BLaER1 (cell line): ENCODE results near the gene MBD3.
"Not testable (repeated sequence)": the region's sequence is repeated elsewhere in the genome, so short reads cannot be mapped to it uniquely, and the experiment has no call there.

Experiments used
- H3K27ac ChIP-seq: shearing (Covaris generic); formaldehyde crosslinking; 2 replicates; pipeline ENCODE4 v1.8.1; 2022
- H3K27me3 ChIP-seq: shearing (Covaris generic); formaldehyde crosslinking; 2 replicates; pipeline ENCODE4 v1.8.1; 2022
- H3K36me3 ChIP-seq: shearing (Covaris generic); formaldehyde crosslinking; 2 replicates; pipeline ENCODE4 v1.8.1; 2022
- H3K4me1 ChIP-seq: shearing (Covaris generic); formaldehyde crosslinking; 2 replicates; pipeline ENCODE4 v1.8.1; 2022
- H3K4me2 ChIP-seq: shearing (Covaris generic); formaldehyde crosslinking; 2 replicates; pipeline ENCODE4 v1.8.1; 2022
- H3K4me3 ChIP-seq: shearing (Covaris generic); formaldehyde crosslinking; 2 replicates; pipeline ENCODE4 v1.8.1; 2022
- H3K9ac ChIP-seq: shearing (Covaris generic); formaldehyde crosslinking; 2 replicates; pipeline ENCODE4 v1.8.1; 2022
- H3K9me3 ChIP-seq: shearing (Covaris generic); formaldehyde crosslinking; 2 replicates; pipeline ENCODE4 v1.8.1; 2022
- H4K20me1 ChIP-seq: shearing (Covaris generic); formaldehyde crosslinking; 2 replicates; pipeline ENCODE4 v1.8.1; 2022
- Cebpa-rat ChIP-seq: shearing (Covaris generic); IDR thresholded peaks from 2 replicates; pipeline ENCODE4 v1.8.1; 2022

MBD3 gene

GRCh38 chr19:1551068-1552040 lies 41.3 kb downstream of the MBD3 start:
- H3K27ac ChIP-seq, result no peak overlapping the region
- H3K36me3 ChIP-seq, result peaks cover 39% of the 10 kb centered on the region
- H4K20me1 ChIP-seq, result peaks cover 40% of the 10 kb centered on the region
- peaks cover 3% of the 10 kb centered on the region for H3K4me1 ChIP-seq
- H3K4me2 ChIP-seq, result no peak overlapping the region
- no peak overlapping the region for H3K4me3 ChIP-seq
- TF ChIP-seq Cebpa-rat, result no peak
- peaks cover 12% of the 10 kb centered on the region; the same call in 1 of the 2 replicates for H3K9me3 ChIP-seq
- H3K9ac ChIP-seq, result no peak overlapping the region
- H3K27me3 ChIP-seq, result no peaks in the 10 kb centered on the region

GRCh38 chr19:1549332-1549945 lies 43.2 kb downstream of the MBD3 start:
- Histone ChIP-seq H3K9ac (no peak overlapping the region), H4K20me1 (peaks cover 28% of the 10 kb centered on the region), H3K27ac (no peak overlapping the region), H3K9me3 (peaks cover 12% of the 10 kb centered on the region; the same call in 1 of the 2 replicates), H3K27me3 (no peaks in the 10 kb centered on the region), H3K4me3 (no peak overlapping the region), H3K4me1 (peaks cover 8% of the 10 kb centered on the region), H3K4me2 (no peak overlapping the region), H3K36me3 (peaks cover 25% of the 10 kb centered on the region)
- TF ChIP-seq Cebpa-rat, result no peak

DNA sequence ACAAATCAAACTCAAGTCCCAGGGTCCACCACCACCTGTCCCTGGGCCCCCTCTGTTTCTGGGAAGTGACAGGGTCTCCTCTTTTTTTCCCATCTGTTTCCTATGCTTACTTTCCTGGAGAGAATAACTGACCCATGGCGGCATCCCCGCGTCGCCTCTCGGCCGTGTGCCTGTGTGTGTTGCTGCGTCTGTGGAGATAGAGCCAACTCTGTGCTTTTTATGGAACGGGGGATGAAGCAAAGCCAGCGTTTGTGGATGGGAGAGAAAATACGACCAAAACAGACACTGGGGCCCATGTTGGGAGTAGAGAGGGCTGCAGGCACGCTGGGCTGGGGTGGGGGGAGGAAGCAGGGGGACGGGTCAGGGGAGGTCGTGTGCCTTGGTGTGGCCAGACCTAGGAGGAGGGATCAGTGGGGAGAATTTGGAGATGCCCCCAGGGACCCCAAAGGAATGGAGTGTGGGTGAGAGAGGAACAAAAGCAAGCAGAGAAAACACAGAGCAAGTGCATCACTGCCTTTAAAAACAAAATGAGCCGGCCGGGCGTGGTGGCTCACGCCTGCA lies 52.2 kb downstream of the MBD3 start:
- H4K20me1 ChIP-seq, result no peaks in the 10 kb centered on the region
- H3K9ac ChIP-seq, result no peak overlapping the region
- H3K4me2 ChIP-seq, result peak overlapping the region; percentile 26; the same call in 1 of the 2 replicates
- H3K27me3 ChIP-seq, result no peaks in the 10 kb centered on the region
- TF ChIP-seq Cebpa-rat, result no peak
- no peak overlapping the region for H3K4me3 ChIP-seq
- H3K4me1 ChIP-seq, result peaks cover 29% of the 10 kb centered on the region
- H3K36me3 ChIP-seq, result no peaks in the 10 kb centered on the region
- H3K9me3 ChIP-seq, result no peaks in the 10 kb centered on the region
- no peak overlapping the region for H3K27ac ChIP-seq

GRCh38 chr19:1539749-1540148 lies 52.9 kb downstream of the MBD3 start:
- not testable (repeated sequence) for H3K9me3 ChIP-seq, H3K4me2 ChIP-seq, H3K9ac ChIP-seq, H3K36me3 ChIP-seq, H3K27ac ChIP-seq, H3K27me3 ChIP-seq, H4K20me1 ChIP-seq, H3K4me3 ChIP-seq
- H3K4me1 ChIP-seq, result peaks cover 29% of the 10 kb centered on the region

- Histone ChIP-seq H3K36me3 (no peaks in the 10 kb centered on the region), H3K27me3 (no peaks in the 10 kb centered on the region), H3K9ac (no peak overlapping the region), H3K9me3 (no peaks in the 10 kb centered on the region), H3K4me2 (0 out of 2 replicates have a peak overlapping the region, but pooled peaks have one; percentile 5), H4K20me1 (no peaks in the 10 kb centered on the region), H3K4me1 (peaks cover 29% of the 10 kb centered on the region), H3K4me3 (no peak overlapping the region), H3K27ac (no peak overlapping the region)
- TF ChIP-seq Cebpa-rat, result no peak
Measured at GRCh38 chr19:1538978-1539377, 53.7 kb downstream of the MBD3 start.

DNA sequence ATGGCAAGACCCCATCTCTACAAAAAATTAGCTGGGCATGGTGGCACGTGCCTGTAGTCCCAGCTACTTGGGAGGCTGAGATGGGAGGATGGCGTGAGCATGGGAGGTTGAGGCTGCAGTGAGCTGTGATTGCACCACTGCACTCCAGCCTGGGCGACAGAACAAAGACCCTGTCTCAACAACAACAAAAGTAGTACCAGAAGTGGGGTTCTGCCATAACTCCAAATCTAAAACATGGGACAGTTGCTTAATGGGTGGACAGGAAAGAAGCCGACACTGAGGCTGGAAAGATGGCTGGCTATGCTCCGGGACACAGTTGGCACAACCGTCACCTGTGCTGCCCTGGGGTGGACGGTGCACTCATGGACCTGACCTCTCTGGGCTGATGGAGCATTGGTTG lies 57.0 kb downstream of the MBD3 start:
- H3K4me3 ChIP-seq, result not testable (repeated sequence)

GRCh38 chr19:1534972-1535371 lies 57.7 kb downstream of the MBD3 start:
- no peaks in the 10 kb centered on the region for H3K9me3 ChIP-seq
- no peak overlapping the region for H3K27ac ChIP-seq
- no peak for TF ChIP-seq Cebpa-rat
- H3K9ac ChIP-seq, result no peak overlapping the region
- H4K20me1 ChIP-seq, result no peaks in the 10 kb centered on the region
- H3K36me3 ChIP-seq, result no peaks in the 10 kb centered on the region
- H3K4me1 ChIP-seq, result peaks cover 21% of the 10 kb centered on the region
- H3K27me3 ChIP-seq, result no peaks in the 10 kb centered on the region
- H3K4me3 ChIP-seq, result no peak overlapping the region
- H3K4me2 ChIP-seq, result no peak overlapping the region

More for the DNA sequence above, 57.0 kb downstream of the MBD3 start:
- H3K36me3 ChIP-seq, H3K9ac ChIP-seq, H4K20me1 ChIP-seq, H3K27me3 ChIP-seq, H3K27ac ChIP-seq, H3K4me2 ChIP-seq, H3K9me3 ChIP-seq: not testable (repeated sequence)
- peaks cover 28% of the 10 kb centered on the region for H3K4me1 ChIP-seq

DNA sequence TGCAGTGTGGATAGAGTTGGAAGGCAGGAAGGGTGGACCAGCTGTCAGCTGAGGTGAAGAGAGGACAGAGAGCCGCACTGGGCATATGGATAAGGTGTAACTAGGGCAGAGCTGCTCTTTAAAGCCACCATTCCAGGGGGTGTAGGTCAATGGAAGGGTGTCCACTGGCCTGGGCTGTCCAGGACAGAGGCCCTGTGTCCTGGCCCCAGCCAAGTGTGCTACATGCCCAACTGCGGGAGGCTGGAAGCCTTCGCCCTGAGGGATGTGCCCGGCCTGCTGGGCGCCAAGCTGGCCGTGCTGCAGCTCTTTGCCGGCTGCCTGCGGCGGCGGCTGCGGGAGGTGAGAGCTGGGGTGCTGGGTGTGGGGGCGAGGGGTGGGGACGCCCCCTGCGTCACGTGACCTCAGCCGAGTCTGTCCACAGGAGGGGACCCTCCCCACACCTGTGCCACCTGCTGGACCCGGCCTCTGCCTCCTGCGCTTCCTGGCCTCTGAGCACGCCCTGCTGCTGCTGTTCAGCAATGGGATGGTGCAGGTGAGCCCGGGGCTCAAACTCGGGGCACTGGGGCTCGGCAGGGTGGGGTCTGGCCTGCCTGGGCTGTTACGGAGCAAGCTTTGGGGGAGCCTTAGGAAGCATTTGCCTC lies 59.0 kb downstream of the MBD3 start:
- H3K27ac ChIP-seq, result no peak overlapping the region
- TF ChIP-seq Cebpa-rat, result no peak
- H3K4me2 ChIP-seq, result 0 out of 2 replicates have a peak overlapping the region, but pooled peaks have one; percentile 34
- no peaks in the 10 kb centered on the region for H3K9me3 ChIP-seq
- no peaks in the 10 kb centered on the region for H3K36me3 ChIP-seq
- no peaks in the 10 kb centered on the region for H4K20me1 ChIP-seq
- peaks cover 16% of the 10 kb centered on the region for H3K4me1 ChIP-seq
- H3K4me3 ChIP-seq, result no peak overlapping the region
- H3K27me3 ChIP-seq, result no peaks in the 10 kb centered on the region
- no peak overlapping the region for H3K9ac ChIP-seq

DNA sequence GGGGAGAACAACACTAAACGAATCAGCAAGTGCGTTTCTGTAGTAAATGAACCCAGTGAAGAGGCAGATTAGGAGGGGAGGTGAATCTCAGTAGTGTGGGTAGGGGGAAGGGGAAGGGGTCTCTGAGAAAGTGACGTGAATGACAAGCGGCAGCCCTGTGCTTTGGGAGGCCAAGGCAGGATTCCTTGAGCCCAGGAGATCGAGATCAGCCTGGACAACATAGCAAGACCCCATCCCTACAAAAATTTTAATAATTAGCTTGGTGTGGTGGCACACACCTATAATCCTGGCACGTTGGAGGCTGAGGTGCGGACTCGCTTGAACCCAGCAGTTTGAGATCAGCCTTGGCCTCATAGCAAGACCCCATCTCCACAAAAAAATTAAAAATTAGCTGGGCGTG lies 60.7 kb downstream of the MBD3 start:
- Histone ChIP-seq H3K27ac (no peak overlapping the region), H3K36me3 (no peaks in the 10 kb centered on the region), H3K9ac (no peak overlapping the region), H4K20me1 (no peaks in the 10 kb centered on the region), H3K4me2 (no peak overlapping the region), H3K4me3 (no peak overlapping the region), H3K4me1 (peaks cover 14% of the 10 kb centered on the region), H3K9me3 (no peaks in the 10 kb centered on the region), H3K27me3 (no peaks in the 10 kb centered on the region)
- TF ChIP-seq Cebpa-rat, result no peak
